Measurements from ENCODE around the gene RAB9A. TPM values are rescaled to one million over a fixed set of nuclear protein-coding genes. Genes with fewer than 3 reads are reported as not detected.

Gene RAB9A
- polyA plus RNA-seq, 1 of the 3 experiments (the other 2 are of a cell fraction): 15.3 TPM

DNA sequence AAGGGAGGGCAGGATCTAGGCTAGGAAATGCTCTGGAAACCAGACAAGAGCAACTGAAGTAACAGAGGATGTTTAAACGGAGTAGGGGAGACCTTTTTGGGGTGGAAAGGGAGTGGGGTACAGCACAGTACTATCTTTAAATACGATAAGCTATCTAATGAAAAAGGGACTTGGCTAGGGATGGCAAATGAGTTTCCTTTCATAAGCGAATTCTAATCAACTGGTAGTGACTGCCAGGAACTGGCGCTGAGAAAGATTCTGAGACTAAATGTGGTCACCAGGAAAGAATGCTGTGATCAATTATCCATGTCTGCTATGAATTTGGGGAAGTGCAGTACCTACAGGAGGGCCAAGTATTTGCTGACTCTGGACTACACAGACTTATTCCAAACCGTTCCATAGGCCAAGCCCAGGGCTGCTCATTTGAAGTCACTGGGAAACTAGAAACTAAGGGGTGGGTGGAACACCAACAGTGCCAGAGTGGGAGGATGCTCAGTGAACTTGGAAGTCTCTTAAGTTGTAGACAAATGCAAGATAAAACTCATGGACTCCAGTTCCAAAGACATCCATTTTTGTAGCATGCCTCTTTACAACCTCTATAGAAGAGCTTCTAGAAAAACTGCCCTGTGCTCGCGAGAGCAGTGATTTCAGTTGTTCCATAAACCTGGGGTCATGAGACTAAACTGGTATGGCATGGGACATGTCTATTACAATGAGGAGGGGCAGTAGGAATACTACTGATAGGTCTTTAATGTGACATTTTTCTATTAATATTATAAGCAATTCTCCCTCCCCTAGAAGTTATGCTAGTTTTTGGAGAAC, 43.5 kb downstream of the RAB9A start:
- Histone ChIP-seq H4K20me1 (ENCODE audit: insufficient read depth) (0 out of 2 replicates have a peak, but pooled peaks cover 4% of the 10 kb centered on the region), H3K4me1 (ENCODE audit: control insufficient read depth in 1 of 2, insufficient read depth in 2 of 2, low read depth in 1 of 2, low read length in 1 of 2) (peaks cover 4 to 19% of the 10 kb centered on the region in 2 experiments; a peak in 3 of 4 replicates), H3K36me3 (replicated peaks in 1 of 2; ENCODE audit: control insufficient read depth in 1 of 2, insufficient read depth in 2 of 2, low read length in 1 of 2) (peaks cover 16 to 19% of the 10 kb centered on the region in 2 experiments), H2AFZ (ENCODE audit: low read depth) (no peak overlapping the region), H3K27me3 (ENCODE audit: insufficient read depth) (no peaks in the 10 kb centered on the region), H3K4me3 (ENCODE audit: low read depth in 2 of 2, low read length in 1 of 2) (no peak overlapping the region), H3F3A (replicated peaks; ENCODE audit: insufficient read depth) (no peaks in the 10 kb centered on the region), H3K27ac (ENCODE audit: low read depth in 2 of 2, low read length in 1 of 2) (no peak overlapping the region), H3K4me2 (no peak overlapping the region), H3K9ac (no peak overlapping the region), H3K79me2 (ENCODE audit: insufficient read depth) (peaks cover 80% of the 10 kb centered on the region), H3K9me2 (no peaks in the 10 kb centered on the region), H3K9me3 (no peaks in the 10 kb centered on the region)
- POLR2A ChIA-PET: no interaction called here
- no peak for DNase-seq
- no peak for TF ChIP-seq NRF1 (IDR thresholded peaks at IDR 0.05; ENCODE audit: low read depth, low read length)
- TF ChIP-seq MXI1 (IDR thresholded peaks at IDR 0.05; ENCODE audit: low read depth, low read length): no peak
- no peak for TF ChIP-seq TEAD4 (IDR thresholded peaks at IDR 0.05; ENCODE audit: borderline replicate concordance, insufficient read depth)
- WGBS (ENCODE audit: low lambda C conversion rate): 90% methylated on average over 7 of the region's 7 CpGs
- CTCF ChIA-PET: no interaction called here

GRCh38 chrX:13733506-13733905, 44.6 kb downstream of the RAB9A start:
- Histone ChIP-seq H3K4me1 (ENCODE audit: control insufficient read depth in 1 of 2, insufficient read depth in 2 of 2, low read depth in 1 of 2, low read length in 1 of 2) (peaks cover 4 to 19% of the 10 kb centered on the region in 2 experiments; a peak in 3 of 4 replicates), H3K4me3 (ENCODE audit: low read depth in 2 of 2, low read length in 1 of 2) (peak overlapping the region; percentile 85 to 95), H3K4me2 (peak overlapping the region; percentile 89), H3K9ac (peak overlapping the region; percentile 95), H3K79me2 (ENCODE audit: insufficient read depth) (peaks cover 70% of the 10 kb centered on the region), H3K27ac (ENCODE audit: low read depth in 2 of 2, low read length in 1 of 2) (peak overlapping the region in 1 of 2 experiments; percentile 86; a peak in 1 of 4 replicates), H3K9me3 (no peaks in the 10 kb centered on the region), H3F3A (replicated peaks; ENCODE audit: insufficient read depth) (no peaks in the 10 kb centered on the region), H2AFZ (ENCODE audit: low read depth) (no peak overlapping the region; the same call in 1 of the 2 replicates), H3K9me2 (no peaks in the 10 kb centered on the region), H4K20me1 (ENCODE audit: insufficient read depth) (no peaks in the 10 kb centered on the region), H3K27me3 (ENCODE audit: insufficient read depth) (no peaks in the 10 kb centered on the region), H3K36me3 (replicated peaks in 1 of 2; ENCODE audit: control insufficient read depth in 1 of 2, insufficient read depth in 2 of 2, low read length in 1 of 2) (peaks cover 15 to 22% of the 10 kb centered on the region in 2 experiments)
- 13% methylated on average over 4 of the region's 4 CpGs for WGBS (ENCODE audit: low lambda C conversion rate)
- TF ChIP-seq SIN3A (IDR thresholded peaks at IDR 0.05; ENCODE audit: borderline replicate concordance, low read depth, low read length) (no peak), CTCF (IDR thresholded peaks at IDR 0.05) (no peak), TEAD4 (IDR thresholded peaks at IDR 0.05; ENCODE audit: borderline replicate concordance, insufficient read depth) (no peak), JUND (IDR thresholded peaks at IDR 0.05) (no peak), RAD21 (IDR thresholded peaks at IDR 0.05; ENCODE audit: low read length) (no peak), MEF2A (IDR thresholded peaks at IDR 0.05; ENCODE audit: borderline replicate concordance, low read depth) (no peak), FOXJ3 (CRISPR knock-in tag; IDR thresholded peaks at IDR 0.05) (no peak), MAX (IDR thresholded peaks at IDR 0.05; ENCODE audit: low read depth) (no peak), NRF1 (IDR thresholded peaks at IDR 0.05; ENCODE audit: low read depth, low read length) (no peak), NFIC (IDR thresholded peaks at IDR 0.05; ENCODE audit: borderline replicate concordance) (no peak), USF2 (IDR thresholded peaks at IDR 0.05; ENCODE audit: borderline replicate concordance, low read depth, low read length) (no peak), TCF12 (IDR thresholded peaks at IDR 0.05) (no peak), TAF1 (IDR thresholded peaks at IDR 0.05; ENCODE audit: borderline replicate concordance, low read depth, low read length) (no peak), RFX5 (IDR thresholded peaks at IDR 0.05; ENCODE audit: low read length) (no peak), SMC3 (IDR thresholded peaks at IDR 0.05; ENCODE audit: low read depth, low read length) (no peak), REST (IDR thresholded peaks at IDR 0.05; ENCODE audit: low read depth, low read length) (no peak), GATA2 (CRISPR knock-in tag; IDR thresholded peaks at IDR 0.05) (no peak)
- no peak for DNase-seq
- POLR2A ChIA-PET: interaction anchor here (0.8 to 2.0 kb wide), 3 partner anchors 12 to 296 kb away, joined by 3 to 13 read pairs (median 8); partner anchors contain the start of genes GEMIN8 and RAB9A
- CTCF ChIA-PET: interaction anchor here (1.7 kb wide), 1 partner anchor 13 kb away, joined by 6 read pairs; no protein-coding TSS in a partner anchor

Measured in SK-N-SH (cell line).